GM21423 (cell line): ENCODE measurements around the gene SLC39A8.
"Not testable (repeated sequence)": the region's sequence is repeated elsewhere in the genome, so short reads cannot be mapped to it uniquely, and the experiment has no call there.

ENCODE experiments used
- ATAC-seq: cut with Tn5 transposase; IDR thresholded peaks from one replicate; pipeline ENCODE4 v1.9.1; 2021; ENCODE audit warnings: mild to moderate bottlenecking, moderate library complexity; ENCODE audit not compliant: unreplicated experiment

Gene SLC39A8

DNA sequence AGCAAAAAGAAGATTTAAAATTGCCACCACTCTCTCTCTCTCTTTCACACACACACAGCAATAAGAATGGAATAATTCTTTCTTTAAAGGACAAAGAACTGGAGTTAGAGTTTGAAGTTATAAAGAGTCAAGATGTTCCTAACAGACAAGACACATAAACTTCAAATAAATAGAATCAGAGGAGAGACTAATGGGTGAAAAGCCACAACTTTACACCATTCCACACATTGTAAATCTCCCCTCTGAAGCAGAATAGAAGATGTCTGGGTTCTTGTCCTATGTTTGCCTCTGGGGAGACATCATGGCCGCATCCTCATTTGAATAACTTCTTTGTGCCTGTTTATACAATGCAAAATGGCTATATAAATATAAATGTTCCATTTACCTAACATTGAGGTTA lies 39.6 kb downstream of the SLC39A8 start:
- ATAC-seq, result no peak

DNA sequence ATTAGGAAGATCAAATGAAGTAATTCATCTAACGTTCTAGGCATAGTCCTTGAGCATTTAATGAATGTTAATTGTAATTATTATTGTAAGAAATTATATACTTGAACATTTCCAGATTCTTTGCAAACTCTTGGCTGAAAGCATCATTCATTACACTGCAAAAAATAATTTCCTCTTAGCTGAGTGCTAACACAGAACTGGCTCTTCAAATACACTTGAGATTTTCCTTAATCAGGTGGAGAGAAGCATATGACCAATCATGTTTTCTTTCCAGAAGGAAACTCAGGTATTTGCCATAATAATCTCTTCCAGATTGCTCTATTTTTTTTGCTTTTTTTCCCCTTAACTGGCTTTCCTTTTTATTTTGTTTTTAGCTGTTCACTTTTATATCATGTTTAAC lies 42.5 kb downstream of the SLC39A8 start:
- ATAC-seq, result no peak

- no peak for ATAC-seq
Measured at GRCh38 chr4:102301167-102301566, 44.1 kb downstream of the SLC39A8 start.

DNA sequence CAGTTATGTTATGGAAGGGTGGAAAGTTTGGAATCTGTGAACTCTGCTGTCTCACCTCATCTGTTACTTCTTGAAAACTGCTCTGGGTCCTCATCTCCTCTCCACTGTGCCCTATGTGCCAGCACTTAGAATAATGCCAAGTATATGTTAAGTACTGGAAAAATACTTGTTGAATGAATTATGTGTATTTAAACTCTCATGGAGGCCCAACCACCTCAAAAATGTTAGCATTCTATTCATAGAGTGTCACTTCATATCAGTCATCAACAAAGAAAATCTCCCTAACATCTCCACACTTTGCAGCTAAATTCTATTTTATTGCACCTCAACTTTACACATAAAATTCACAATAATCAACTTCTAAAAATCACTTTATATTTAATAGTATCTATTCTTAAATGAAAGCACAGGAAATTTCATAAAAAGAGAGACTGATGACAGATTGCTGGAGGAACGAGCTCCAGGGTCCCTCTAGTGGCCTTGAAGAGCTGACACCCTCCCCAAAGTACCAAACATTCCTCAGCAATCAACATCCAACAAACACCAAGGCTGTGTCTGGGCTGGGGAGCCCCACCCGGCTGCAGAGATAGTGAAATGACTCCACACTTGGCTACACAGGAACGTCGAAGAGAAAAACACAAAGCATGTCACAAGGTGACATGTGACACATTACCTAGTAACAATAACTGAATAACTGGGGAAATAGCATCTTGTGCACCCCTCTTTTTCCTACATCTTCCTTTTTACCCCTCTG lies 45.8 kb downstream of the SLC39A8 start:
- peak; percentile 86 for ATAC-seq

GRCh38 chr4:102298716-102299115 lies 46.6 kb downstream of the SLC39A8 start:
- no peak for ATAC-seq

GRCh38 chr4:102295153-102295862 lies 50.0 kb downstream of the SLC39A8 start:
- no peak for ATAC-seq

GRCh38 chr4:102288497-102288896 lies 56.8 kb downstream of the SLC39A8 start:
- ATAC-seq, result no peak

DNA sequence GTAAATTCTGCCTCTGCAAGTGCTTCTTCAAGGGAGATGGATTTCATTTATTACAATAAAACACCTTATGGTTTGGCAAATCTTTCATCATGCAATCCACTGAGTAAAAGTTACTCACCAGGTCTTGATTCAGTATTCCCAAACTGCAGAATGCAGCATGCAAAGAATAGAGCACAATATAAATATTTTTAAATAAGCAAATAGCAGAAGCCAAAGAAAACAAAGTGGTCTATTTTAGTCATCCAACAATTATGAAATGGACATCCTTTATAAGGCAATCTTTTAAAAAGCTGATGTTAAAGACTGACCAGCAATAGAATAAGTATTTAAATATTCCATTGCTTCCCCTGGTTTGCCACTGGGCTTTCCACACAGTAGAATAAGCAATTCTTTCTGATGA lies 59.5 kb downstream of the SLC39A8 start:
- ATAC-seq, result no peak

- no peak for ATAC-seq
Measured at GRCh38 chr4:102281171-102281839, 64.0 kb downstream of the SLC39A8 start.

DNA sequence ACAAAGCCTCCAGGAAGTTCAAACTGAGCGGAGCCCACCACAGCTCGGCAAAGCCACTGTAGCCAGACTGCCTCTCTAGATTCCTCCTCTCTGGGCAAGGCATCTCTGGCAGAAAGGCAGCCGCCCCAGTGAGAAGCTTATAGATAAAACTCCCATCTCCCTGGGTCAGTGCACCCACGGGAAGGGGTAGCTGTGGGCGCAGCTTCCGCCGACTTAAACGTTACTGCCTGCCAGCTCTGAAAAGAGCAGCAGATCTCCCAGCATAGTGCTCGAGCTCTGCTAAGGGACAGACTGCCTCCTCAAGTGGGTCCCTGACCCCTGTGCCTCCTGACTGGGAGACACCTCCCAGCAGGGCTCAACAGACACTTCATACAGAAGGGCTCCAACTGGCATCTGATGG lies 72.0 kb downstream of the SLC39A8 start:
- not testable (repeated sequence) for ATAC-seq

- no peak for ATAC-seq
Measured at GRCh38 chr4:102272318-102272717, 73.0 kb downstream of the SLC39A8 start.

DNA sequence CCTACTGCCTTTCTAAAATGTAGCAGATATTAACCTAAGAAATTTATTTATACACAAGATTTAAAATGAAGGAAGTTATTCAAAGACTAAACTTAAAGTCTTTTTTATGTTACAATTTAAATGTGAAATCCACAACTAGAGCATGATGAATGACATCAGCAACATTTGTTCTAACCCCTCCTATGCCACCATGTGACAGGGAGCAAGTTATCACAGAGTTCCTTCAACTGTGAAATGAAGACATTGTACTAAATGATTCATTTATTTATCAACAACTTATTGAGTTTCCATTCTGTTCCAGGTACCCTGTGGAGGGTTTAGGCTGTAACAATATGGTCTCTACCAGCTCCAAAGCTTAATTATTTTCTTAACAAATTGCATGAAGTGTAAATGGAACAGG lies 76.9 kb downstream of the SLC39A8 start:
- no peak for ATAC-seq

DNA sequence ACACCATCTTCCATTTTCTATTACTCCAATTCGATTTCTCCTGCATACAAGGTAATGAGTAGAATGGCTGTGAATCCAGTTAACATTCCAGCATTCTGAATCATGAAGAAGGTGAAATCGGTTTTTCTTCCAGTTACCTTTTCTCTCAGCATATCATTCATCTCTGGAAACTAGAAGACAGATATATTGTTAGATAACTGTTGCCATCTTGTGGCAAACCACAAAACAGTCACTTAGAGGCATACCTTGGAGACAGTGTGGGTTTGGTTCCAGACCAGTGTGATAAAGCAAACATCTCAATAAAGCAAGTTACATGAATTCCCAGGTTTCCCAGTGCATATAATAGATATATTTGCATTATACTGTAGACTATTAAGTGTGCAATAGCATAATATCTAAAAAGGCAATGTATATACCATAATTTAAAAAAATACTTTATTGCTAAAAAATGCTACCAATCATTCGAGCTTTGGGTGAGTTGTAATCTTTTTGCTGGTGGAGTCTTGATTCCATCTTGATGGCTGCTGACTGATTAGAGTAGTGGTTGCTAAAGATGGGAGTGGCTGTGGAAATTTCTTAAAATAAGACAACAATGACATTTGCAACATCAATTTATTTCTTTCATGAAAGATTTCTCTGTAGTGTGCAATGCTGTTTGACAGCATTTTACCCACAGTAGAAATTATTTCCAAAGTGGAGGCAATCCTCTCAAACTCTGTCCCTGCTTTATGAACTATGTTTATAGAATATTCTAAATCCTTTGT lies 82.1 kb downstream of the SLC39A8 start:
- peak; percentile 92 for ATAC-seq

DNA sequence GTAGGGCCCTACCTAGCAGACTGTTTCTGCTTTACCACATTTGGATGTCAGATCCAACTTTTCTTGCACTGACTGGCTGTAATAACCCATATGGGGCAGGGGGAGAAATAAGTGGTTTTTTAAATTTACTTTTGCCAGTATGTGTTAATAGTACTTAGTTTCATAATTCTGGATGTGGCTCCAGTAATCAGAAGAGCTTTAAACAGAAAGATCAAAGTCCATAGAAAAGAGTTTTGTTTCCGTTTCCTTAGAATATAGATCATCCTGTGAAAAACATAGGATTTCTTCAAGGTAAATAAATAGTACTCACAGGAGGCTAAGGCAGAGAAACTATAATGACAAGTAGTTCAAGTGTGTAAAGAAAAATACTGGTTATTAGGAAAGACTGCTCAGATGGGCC lies 85.6 kb downstream of the SLC39A8 start:
- no peak for ATAC-seq

GRCh38 chr4:102259081-102259480 lies 86.2 kb downstream of the SLC39A8 start:
- ATAC-seq, result no peak

DNA sequence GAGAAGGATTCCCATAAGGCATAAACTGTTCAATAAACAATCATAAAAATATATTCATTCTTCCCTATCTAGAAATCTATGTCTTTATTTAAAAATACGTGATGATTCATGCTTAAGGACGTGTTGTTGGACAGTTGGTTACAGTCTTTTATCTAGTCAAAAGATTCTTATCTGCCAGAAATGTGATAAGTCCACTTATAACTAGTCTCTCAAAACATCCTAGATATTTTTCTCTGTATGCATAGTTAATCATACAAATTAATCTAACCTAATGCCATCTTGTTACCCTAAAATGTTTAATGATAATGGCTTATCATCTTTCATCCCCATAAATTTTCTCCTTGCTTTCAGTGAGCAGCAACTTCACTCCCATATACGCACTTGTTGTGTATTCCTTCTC lies 89.0 kb downstream of the SLC39A8 start:
- ATAC-seq, result no peak

DNA sequence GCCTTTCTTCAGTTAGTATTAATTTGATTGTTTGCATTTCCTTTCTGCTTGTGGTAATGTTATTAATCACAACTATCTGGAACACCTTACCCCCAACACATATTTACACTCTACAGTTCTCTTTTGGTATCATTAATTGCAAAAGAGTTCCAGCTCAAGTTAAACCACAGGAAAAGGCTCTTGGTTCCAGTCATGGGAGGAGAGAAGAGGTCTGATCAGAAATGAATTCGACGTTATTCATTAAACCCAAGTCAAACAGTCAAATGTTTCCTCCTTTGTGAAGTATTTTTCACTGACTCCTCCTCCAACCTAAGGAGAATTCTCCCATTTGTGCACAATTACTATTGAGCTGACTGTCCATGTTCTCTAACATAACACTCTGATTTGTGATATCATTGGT lies 91.4 kb downstream of the SLC39A8 start:
- ATAC-seq, result no peak

DNA sequence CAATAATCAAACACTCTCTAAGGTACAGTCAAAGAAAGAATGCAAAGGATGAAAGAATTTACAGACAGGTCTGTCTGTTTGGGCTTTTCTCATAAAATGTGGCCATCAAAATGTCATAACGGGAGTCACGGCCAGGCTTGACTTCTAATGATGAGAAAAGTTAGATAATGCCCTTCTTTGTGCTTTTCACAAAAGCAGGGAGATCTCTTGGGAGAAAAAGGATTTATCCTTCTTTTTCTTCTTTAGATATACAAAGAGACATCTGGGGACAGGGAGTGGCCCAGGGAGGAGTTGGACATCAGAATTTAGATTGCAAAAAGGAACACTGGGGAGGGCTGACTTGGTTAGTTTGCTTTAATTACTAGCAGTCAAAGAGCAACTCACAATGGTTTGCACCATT lies 93.1 kb downstream of the SLC39A8 start:
- ATAC-seq, result no peak

DNA sequence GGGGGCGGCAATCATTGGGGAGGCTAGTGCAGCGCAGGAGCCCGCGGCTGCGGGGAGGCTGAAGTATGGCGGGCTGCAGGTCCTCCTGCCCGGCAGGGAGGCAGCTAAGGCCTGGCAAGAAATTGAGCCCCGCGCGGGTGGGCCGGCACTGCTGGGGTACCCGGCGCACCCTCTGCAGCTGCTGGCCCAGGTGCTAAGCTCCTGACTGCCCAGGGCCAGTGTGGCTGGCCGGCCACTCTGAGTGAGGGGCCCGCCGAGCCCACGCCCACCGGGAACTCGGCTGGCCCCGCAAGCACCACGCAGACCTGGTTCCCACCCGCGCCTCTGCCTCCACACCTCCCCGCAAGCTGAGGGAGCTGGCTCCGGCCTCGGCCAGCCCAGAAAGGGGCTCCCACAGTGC lies 94.9 kb downstream of the SLC39A8 start:
- ATAC-seq, result no peak

DNA sequence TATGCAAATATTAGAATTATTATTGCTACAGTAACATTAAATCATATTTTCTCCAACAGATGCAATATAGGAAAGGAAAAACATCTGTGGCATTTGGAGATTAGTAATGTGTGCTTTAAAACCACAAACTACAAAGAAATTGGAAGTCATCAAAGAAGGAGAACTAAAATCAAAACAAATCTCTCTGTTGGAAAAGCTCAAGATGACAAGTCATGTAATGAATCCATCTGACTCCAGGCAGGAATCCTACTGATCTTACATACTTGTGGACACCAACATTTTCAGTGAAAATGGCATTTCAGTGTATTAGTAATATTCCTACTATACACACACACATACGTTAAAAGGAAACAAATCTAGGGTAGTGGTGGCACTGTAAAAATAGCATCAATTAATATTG lies 98.2 kb downstream of the SLC39A8 start:
- ATAC-seq, result no peak

- ATAC-seq, result no peak
Measured at GRCh38 chr4:102246416-102246815, 98.9 kb downstream of the SLC39A8 start.
